ENCODE data around the gene ZNF613.

DNA sequence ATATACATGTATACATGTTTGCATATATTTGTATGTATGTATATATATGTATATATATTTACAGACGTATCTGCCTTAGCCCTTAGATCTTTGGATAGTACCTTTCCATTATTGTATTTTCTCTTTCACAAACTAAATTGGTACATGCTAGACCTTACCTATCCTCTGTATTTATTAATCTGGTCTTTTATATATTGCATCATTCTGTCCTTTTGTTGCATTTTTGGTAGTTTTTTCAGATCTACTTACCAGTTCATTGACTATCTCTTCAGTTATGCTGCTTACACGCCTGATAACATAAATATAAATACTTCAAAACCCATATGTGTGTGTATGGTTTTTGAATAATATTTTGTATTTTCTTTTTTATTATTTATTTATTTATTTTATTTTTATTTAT, 11.7 kb downstream of the ZNF613 start:
- TF ChIP-seq, protein P1, sequence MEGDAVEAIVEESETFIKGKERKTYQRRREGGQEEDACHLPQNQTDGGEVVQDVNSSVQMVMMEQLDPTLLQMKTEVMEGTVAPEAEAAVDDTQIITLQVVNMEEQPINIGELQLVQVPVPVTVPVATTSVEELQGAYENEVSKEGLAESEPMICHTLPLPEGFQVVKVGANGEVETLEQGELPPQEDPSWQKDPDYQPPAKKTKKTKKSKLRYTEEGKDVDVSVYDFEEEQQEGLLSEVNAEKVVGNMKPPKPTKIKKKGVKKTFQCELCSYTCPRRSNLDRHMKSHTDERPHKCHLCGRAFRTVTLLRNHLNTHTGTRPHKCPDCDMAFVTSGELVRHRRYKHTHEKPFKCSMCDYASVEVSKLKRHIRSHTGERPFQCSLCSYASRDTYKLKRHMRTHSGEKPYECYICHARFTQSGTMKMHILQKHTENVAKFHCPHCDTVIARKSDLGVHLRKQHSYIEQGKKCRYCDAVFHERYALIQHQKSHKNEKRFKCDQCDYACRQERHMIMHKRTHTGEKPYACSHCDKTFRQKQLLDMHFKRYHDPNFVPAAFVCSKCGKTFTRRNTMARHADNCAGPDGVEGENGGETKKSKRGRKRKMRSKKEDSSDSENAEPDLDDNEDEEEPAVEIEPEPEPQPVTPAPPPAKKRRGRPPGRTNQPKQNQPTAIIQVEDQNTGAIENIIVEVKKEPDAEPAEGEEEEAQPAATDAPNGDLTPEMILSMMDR (IDR thresholded peaks at IDR 0.05; ENCODE audit: low read depth, low read length, missing input control) = no peak
- TF ChIP-seq TAF1 (conservative IDR thresholded peaks at IDR 0.05) = no peak
- no peak for TF ChIP-seq JUND (IDR thresholded peaks at IDR 0.05)
- TF ChIP-seq EGR1 (IDR thresholded peaks at IDR 0.05; ENCODE audit: low read depth in 2 of 2) = no peak
- TF ChIP-seq, protein P2, sequence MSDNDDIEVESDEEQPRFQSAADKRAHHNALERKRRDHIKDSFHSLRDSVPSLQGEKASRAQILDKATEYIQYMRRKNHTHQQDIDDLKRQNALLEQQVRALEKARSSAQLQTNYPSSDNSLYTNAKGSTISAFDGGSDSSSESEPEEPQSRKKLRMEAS (IDR thresholded peaks at IDR 0.05) = no peak
- TF ChIP-seq SP1 (IDR thresholded peaks at IDR 0.05) = no peak
- no peak for TF ChIP-seq GABPA (IDR thresholded peaks at IDR 0.05 in 1 of 2, conservative IDR thresholded peaks at IDR 0.05 in 1 of 2)
- no peak for TF ChIP-seq YY1 (IDR thresholded peaks at IDR 0.05)
- no peak for TF ChIP-seq HNF4A (conservative IDR thresholded peaks at IDR 0.05)
- TF ChIP-seq, protein P3, sequence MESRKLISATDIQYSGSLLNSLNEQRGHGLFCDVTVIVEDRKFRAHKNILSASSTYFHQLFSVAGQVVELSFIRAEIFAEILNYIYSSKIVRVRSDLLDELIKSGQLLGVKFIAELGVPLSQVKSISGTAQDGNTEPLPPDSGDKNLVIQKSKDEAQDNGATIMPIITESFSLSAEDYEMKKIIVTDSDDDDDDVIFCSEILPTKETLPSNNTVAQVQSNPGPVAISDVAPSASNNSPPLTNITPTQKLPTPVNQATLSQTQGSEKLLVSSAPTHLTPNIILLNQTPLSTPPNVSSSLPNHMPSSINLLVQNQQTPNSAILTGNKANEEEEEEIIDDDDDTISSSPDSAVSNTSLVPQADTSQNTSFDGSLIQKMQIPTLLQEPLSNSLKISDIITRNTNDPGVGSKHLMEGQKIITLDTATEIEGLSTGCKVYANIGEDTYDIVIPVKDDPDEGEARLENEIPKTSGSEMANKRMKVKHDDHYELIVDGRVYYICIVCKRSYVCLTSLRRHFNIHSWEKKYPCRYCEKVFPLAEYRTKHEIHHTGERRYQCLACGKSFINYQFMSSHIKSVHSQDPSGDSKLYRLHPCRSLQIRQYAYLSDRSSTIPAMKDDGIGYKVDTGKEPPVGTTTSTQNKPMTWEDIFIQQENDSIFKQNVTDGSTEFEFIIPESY (IDR thresholded peaks at IDR 0.05) = no peak
- TF ChIP-seq, protein P4, sequence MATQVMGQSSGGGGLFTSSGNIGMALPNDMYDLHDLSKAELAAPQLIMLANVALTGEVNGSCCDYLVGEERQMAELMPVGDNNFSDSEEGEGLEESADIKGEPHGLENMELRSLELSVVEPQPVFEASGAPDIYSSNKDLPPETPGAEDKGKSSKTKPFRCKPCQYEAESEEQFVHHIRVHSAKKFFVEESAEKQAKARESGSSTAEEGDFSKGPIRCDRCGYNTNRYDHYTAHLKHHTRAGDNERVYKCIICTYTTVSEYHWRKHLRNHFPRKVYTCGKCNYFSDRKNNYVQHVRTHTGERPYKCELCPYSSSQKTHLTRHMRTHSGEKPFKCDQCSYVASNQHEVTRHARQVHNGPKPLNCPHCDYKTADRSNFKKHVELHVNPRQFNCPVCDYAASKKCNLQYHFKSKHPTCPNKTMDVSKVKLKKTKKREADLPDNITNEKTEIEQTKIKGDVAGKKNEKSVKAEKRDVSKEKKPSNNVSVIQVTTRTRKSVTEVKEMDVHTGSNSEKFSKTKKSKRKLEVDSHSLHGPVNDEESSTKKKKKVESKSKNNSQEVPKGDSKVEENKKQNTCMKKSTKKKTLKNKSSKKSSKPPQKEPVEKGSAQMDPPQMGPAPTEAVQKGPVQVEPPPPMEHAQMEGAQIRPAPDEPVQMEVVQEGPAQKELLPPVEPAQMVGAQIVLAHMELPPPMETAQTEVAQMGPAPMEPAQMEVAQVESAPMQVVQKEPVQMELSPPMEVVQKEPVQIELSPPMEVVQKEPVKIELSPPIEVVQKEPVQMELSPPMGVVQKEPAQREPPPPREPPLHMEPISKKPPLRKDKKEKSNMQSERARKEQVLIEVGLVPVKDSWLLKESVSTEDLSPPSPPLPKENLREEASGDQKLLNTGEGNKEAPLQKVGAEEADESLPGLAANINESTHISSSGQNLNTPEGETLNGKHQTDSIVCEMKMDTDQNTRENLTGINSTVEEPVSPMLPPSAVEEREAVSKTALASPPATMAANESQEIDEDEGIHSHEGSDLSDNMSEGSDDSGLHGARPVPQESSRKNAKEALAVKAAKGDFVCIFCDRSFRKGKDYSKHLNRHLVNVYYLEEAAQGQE (IDR thresholded peaks at IDR 0.05) = no peak

All from liver (tissue), 3 donors.